ENCODE measurements around the gene GPATCH8.

DNA sequence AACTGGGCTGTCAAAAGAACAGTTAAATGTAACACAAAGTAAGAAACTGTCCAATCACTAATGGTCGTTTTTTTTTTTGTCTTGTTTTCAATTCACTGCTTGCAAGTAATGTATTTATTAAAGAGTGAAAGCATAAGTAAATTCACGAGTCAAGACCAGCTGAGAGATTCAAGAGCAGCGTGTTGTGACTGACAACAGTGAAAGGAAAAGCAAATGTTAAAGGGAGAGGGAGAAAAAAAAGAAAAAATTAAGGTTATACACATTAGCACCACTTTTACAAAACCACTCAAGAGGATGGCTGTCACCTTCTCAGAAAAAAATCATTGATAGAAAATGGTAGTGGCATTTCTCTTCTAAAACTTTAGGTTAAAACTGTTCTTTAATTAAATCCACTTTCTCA is 36.1 kb downstream of the GPATCH8 start:
- TF ChIP-seq, protein P1, sequence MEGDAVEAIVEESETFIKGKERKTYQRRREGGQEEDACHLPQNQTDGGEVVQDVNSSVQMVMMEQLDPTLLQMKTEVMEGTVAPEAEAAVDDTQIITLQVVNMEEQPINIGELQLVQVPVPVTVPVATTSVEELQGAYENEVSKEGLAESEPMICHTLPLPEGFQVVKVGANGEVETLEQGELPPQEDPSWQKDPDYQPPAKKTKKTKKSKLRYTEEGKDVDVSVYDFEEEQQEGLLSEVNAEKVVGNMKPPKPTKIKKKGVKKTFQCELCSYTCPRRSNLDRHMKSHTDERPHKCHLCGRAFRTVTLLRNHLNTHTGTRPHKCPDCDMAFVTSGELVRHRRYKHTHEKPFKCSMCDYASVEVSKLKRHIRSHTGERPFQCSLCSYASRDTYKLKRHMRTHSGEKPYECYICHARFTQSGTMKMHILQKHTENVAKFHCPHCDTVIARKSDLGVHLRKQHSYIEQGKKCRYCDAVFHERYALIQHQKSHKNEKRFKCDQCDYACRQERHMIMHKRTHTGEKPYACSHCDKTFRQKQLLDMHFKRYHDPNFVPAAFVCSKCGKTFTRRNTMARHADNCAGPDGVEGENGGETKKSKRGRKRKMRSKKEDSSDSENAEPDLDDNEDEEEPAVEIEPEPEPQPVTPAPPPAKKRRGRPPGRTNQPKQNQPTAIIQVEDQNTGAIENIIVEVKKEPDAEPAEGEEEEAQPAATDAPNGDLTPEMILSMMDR (conservative IDR thresholded peaks at IDR 0.05; ENCODE audit: low read depth, low read length) = no peak
- no peak for TF ChIP-seq EZH2 (IDR thresholded peaks at IDR 0.05; ENCODE audit: borderline replicate concordance, low read depth, low read length, poor library complexity, severe bottlenecking)
